IPS-15b (cell line): ENCODE data around the gene PTGES3L.

ENCODE experiments used
- H3K27me3 ChIP-seq: one replicate; pipeline ENCODE4 v1.6.1; 2013; ENCODE audit warnings: low read length; ENCODE audit not compliant: control insufficient read depth, insufficient read depth
- H3K36me3 ChIP-seq: one replicate; pipeline ENCODE4 v1.6.1; 2013; ENCODE audit warnings: low read length; ENCODE audit not compliant: control insufficient read depth, insufficient read depth
- H3K4me1 ChIP-seq: one replicate; pipeline ENCODE4 v1.6.1; 2013; ENCODE audit warnings: mild to moderate bottlenecking, low read length; ENCODE audit not compliant: control insufficient read depth, insufficient read depth
- H3K4me3 ChIP-seq: one replicate; pipeline ENCODE4 v1.5.1; 2013; ENCODE audit warnings: low read depth, low read length
- H3K9ac ChIP-seq: one replicate; pipeline ENCODE4 v1.6.1; 2013; ENCODE audit warnings: low read depth, mild to moderate bottlenecking, low read length
- H3K9me3 ChIP-seq: one replicate; pipeline ENCODE4 v1.6.1; 2013; ENCODE audit warnings: mild to moderate bottlenecking, low read length; ENCODE audit not compliant: control insufficient read depth, insufficient read depth

The PTGES3L gene

DNA sequence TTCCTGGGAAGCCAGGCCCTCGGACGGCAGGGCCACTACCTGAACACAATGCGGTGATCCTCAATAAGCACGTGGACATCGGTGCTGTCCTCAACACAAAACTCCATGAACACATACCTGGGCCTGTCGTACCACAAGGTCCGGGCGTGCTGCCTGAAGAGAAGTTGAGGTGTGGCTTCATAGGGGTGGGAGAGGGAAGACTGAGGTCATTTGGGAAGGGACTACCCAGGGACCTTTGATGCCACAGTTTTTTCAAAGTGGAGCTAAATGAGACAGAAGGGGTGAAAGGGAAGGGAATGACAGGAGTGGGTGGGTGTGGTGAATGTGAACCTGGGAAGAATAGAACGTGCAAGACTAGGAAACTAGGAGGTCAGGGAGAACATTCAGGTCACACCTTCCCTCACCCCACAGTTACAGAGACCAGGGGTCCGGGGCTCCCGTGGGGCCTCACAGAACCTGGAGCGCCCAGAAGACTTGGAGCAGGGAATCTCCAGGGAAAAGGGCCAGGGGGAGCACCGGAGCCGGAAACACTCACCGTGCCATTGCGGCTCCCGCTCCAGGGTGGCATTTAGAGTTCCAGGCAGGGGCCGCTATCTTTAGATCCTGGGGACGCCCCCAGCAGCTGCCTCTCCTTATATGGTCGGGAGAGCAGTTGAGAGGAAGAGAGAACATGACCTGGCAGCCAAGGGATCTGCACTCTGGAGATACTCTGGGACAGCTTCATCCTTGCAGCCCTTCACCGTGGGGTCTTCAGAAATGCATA lies at the start of gene PTGES3L:
TSS of gene PTGES3L (minus strand) at position 570 of the 763 bp plus-strand sequence. CDS start at position 543, 27 bp downstream.
- H3K9me3 ChIP-seq: no peaks in the 10 kb centered on the region
- H3K9ac ChIP-seq: peak within 1 kb of the TSS; percentile 70
- no peaks in the 10 kb centered on the region for H3K36me3 ChIP-seq
- H3K27me3 ChIP-seq: no peaks in the 10 kb centered on the region
- peak within 1 kb of the TSS; percentile 94 for H3K4me3 ChIP-seq
- no peaks in the 10 kb centered on the region for H3K4me1 ChIP-seq

DNA sequence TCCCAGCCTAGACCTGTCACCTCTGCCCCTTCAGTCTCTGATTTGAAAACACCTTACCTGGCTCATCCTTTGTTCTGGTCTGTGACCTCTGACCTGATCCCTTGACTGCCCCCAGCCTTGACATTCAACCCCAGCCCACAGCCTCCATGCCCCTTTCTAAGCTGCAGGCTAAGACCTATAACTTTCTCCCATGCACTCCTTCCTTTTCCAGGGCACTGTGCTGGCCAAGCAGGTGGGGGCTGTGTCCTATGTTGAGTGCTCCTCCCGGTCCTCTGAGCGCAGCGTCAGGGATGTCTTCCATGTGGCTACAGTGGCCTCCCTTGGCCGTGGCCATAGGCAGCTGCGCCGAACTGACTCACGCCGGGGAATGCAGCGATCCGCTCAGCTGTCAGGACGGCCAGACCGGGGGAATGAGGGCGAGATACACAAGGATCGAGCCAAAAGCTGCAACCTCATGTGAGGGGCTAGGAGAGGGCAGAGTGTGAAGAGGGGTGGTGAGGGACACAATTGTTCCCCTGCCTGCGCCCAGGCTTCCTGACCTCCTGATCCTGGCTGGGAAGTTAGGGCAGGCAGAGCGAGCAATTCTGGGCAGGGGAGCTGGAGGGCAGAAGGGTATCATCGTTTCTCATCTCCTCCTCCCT lies 48.5 kb upstream of the PTGES3L start:
- Histone ChIP-seq H3K9me3 (no peaks in the 10 kb centered on the region), H3K9ac (no peak overlapping the region), H3K4me3 (no peak overlapping the region), H3K36me3 (peaks cover 16% of the 10 kb centered on the region), H3K4me1 (peaks cover 19% of the 10 kb centered on the region), H3K27me3 (no peaks in the 10 kb centered on the region)

- peak overlapping the region; percentile 28 for H3K4me3 ChIP-seq
- H3K27me3 ChIP-seq: no peaks in the 10 kb centered on the region
- peaks cover 18% of the 10 kb centered on the region for H3K4me1 ChIP-seq
- H3K36me3 ChIP-seq: peaks cover 16% of the 10 kb centered on the region
- H3K9me3 ChIP-seq: no peaks in the 10 kb centered on the region
- H3K9ac ChIP-seq: no peak overlapping the region
These were observed 47.5 kb upstream of the PTGES3L start for GRCh38 chr17:43027091-43028032.

GRCh38 chr17:43026595-43026994 lies 46.7 kb upstream of the PTGES3L start:
- H3K4me3 ChIP-seq: peak overlapping the region; percentile 26
- H3K4me1 ChIP-seq: peaks cover 16% of the 10 kb centered on the region
- H3K9me3 ChIP-seq: no peaks in the 10 kb centered on the region
- H3K27me3 ChIP-seq: no peaks in the 10 kb centered on the region
- H3K9ac ChIP-seq: no peak overlapping the region
- H3K36me3 ChIP-seq: peaks cover 16% of the 10 kb centered on the region

DNA sequence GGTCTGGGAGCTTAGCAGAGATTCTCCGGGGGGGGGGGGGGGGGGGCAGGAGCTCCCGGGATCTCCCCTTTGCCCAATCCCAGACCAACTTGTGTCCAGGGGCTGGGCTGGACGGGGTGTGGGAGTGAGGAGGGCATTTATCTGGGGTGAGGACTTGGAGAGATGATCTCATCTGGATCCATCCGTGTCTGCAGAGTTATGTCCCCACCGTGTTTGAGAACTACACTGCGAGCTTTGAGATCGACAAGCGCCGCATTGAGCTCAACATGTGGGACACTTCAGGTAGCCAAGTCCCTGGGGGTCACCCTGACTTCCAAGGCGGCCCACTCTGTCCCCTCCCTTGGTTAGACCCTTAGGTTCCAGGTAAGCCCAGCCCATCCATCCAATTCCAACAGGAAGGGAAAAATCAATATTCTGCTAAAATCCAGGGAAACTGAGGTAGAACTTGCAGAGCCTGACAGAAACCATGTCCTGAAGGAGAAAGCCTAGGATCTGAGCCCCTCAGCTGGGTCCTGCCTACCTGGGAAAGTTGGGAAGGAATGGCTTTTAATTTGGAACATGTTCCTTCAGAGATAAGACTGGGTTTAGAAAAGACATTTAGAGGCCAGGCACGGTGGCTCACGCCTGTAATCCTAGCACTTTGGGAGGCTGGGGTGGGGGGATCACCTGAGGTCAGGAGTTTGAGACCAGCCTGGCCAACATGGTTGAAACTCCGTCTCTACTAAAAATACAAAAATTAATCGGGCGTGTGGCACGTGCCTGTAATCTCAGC lies 46.1 kb upstream of the PTGES3L start:
- Histone ChIP-seq H3K4me3 (peak overlapping the region; percentile 69), H3K27me3 (no peaks in the 10 kb centered on the region), H3K4me1 (peaks cover 12% of the 10 kb centered on the region), H3K9ac (no peak overlapping the region), H3K9me3 (no peaks in the 10 kb centered on the region), H3K36me3 (peaks cover 16% of the 10 kb centered on the region)

- H3K27me3 ChIP-seq: no peaks in the 10 kb centered on the region
- no peaks in the 10 kb centered on the region for H3K9me3 ChIP-seq
- H3K9ac ChIP-seq: peak overlapping the region; percentile 1
- H3K4me1 ChIP-seq: peaks cover 13% of the 10 kb centered on the region
- H3K4me3 ChIP-seq: peak overlapping the region; percentile 69
- peaks cover 19% of the 10 kb centered on the region for H3K36me3 ChIP-seq
These were observed 45.4 kb upstream of the PTGES3L start for GRCh38 chr17:43025290-43025657.

GRCh38 chr17:43024407-43025289 lies 44.8 kb upstream of the PTGES3L start, which contains the start of gene RND2:
Gene RND2 (plus strand): TSS chr17:43025231. CDS start chr17:43025348, 117 bp downstream.
- Histone ChIP-seq H3K9me3 (no peaks in the 10 kb centered on the region), H3K4me3 (peak within 1 kb of the TSS; percentile 92), H3K36me3 (peaks cover 23% of the 10 kb centered on the region), H3K27me3 (no peaks in the 10 kb centered on the region), H3K4me1 (peaks cover 19% of the 10 kb centered on the region), H3K9ac (peak within 1 kb of the TSS; percentile 73)

DNA sequence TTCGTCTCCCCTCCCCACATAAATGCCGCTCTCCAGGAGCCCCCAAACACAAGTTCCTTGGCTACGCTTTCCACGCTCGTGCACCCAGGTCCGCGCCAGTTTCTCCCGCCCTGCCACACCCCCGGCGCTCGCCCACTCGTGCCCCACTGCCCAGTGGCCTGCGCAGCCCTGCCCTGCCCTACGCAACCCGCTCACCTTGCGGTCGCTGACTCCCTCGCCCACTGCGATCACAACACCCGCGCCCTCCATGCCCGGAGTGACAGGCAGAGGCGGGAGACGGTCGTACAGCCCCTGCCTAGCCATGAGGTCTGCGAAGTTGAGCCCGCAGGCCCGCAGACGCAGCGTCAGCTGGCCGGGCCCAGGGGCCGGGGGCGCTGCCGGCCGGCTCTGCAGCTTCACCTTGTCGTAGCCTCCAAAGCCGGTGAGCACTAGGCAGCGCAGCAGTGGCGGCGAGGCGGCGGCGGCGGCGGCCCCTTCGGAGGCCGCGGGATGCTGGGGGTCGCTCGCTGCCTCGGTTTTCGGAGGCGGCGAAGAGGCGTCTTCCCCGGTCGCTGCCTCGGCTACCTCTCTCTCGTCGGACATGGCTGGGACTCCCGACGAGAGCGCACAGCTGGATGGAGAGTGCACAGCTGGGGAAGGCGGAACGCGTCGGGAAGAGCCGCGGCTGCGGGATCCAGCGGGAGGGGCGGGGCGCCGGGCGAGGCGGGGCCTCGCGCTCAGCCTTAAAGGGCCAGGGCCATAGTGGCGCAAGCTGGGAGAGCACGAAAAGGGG lies 42.0 kb upstream of the PTGES3L start, which contains the start of gene VAT1:
TSS of gene VAT1 (minus strand) at position 645 of the 772 bp plus-strand sequence. CDS start at position 582, 63 bp downstream.
- Histone ChIP-seq H3K27me3 (no peaks in the 10 kb centered on the region), H3K4me3 (peak within 1 kb of the TSS; percentile 96), H3K9ac (peak within 1 kb of the TSS; percentile 90), H3K9me3 (no peaks in the 10 kb centered on the region), H3K36me3 (peaks cover 17% of the 10 kb centered on the region), H3K4me1 (peaks cover 9% of the 10 kb centered on the region)

DNA sequence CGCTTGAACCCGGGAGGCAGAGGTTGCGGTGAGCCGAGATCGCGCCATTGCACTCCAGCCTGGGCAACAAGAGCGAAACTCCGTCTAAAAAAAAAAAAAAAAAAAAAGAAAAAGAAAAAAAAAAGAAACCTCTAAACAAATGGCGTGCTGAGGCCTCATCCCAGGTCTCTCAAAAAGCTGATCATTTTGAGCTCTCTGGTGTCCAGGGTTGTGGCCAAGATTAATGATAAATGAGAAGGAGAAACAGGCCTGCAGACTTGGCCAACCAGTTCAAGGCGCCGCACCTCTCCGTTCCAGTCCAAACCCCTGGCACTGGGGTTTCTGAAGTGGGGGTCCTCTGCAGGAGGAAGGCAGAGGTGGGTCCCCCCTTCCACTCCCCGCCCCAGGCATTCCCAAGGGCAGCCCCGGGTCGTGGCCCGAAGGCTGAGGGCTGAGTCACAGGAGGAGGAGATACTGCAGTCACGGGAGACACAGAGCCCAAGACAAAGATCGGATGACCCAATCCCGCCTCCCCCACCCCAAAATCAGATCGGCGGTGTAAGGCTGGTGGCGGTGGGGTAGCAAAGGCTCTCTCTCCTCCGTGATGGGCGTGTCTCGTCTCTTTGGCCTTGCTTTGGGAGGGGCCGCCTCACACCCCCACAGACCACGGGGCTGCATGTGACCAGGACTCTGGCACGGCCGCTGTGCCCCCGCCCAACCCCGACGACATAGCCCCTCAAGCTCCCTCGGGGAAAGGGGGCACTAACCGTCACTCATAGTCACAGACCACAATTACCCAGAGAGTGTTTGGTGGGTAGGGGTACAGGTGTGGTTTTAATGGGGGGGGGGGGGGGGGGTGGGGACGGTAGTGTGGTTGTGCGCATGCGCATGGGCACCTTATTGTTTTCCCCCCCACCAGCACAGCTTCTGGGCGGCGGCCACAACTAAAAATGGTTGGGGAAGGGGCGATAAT lies 41.2 kb upstream of the PTGES3L start:
- no peaks in the 10 kb centered on the region for H3K27me3 ChIP-seq
- peaks cover 22% of the 10 kb centered on the region for H3K36me3 ChIP-seq
- H3K9me3 ChIP-seq: no peaks in the 10 kb centered on the region
- H3K4me3 ChIP-seq: peak overlapping the region; percentile 96
- peaks cover 8% of the 10 kb centered on the region for H3K4me1 ChIP-seq
- H3K9ac ChIP-seq: peak overlapping the region; percentile 90
